ENCODE measurements around the gene ULBP2.
"Not testable (repeated sequence)": the region's sequence is repeated elsewhere in the genome, so short reads cannot be mapped to it uniquely, and the experiment has no call there.

The ULBP2 gene

DNA sequence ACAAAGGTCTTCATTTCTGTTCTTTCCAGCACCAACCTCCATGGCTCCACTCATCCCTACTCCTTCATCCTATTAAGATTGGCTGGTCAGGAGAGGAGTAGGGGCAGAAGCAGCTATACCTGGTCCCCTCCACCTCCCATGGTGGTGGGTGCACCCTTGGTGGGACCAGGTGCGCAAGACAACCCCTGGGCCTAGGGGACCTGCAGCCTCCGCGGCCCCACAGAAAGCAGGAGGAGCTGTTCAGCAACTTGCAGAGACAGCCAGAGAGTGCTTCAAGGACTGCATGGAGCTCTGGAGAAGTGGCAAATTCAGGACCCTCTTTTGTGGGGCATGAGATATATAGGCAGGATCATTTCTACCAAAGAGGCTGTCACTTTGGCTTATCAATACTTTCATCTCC, 9.8 kb downstream of the ULBP2 start:
- DNase-seq (ENCODE audit: low read depth) = no peak

GRCh38 chr6:149953390-149953789, 11.6 kb downstream of the ULBP2 start:
- DNase-seq (ENCODE audit: low read depth) = not testable (repeated sequence)

DNA sequence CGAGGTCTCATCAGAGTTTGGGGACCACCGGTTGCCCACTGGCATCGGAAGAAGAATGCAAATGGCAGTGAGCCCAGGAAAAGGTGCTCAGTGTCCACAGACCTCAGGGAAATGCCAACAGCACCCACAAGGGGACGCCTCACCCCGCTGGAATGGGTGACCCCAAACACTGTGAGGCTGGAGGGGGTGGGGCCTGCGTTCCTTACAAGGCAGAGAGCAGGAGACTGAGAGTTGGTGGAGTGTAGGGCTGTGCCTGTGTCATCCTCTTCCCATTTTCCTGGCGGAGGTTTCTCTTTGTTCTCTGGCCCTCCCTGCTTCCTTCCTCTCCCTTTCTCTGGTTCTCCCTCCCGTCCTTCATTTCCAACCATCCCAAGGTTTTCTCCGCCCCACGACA, 12.1 kb downstream of the ULBP2 start:
- not testable (repeated sequence) for DNase-seq (ENCODE audit: low read depth)

GRCh38 chr6:149954328-149954983, 12.6 kb downstream of the ULBP2 start:
- DNase-seq (ENCODE audit: low read depth) = not testable (repeated sequence)

GRCh38 chr6:149954984-149955653, 13.3 kb downstream of the ULBP2 start:
- not testable (repeated sequence) for DNase-seq (ENCODE audit: low read depth)

GRCh38 chr6:149955654-149956317, 14.0 kb downstream of the ULBP2 start:
- DNase-seq (ENCODE audit: low read depth) = not testable (repeated sequence)

DNA sequence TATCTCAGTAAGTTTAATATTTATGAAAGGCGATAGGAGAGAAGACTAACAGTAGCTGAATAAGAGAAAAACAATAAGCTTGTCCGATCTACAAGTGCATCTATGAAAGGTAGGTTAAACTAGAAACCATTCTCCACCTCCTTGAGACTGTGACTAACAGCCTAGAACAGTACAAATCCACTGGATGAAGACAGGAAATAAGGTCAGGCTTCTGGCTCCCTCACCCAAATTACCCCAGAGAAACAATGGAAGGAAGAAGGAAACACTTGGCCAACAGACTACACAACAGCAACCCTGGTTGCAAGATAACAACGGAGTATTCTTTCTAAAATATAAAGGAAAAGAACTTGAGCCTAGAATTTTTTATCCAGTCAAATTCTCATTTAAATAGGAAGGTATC, 16.3 kb downstream of the ULBP2 start:
- not testable (repeated sequence) for DNase-seq (ENCODE audit: low read depth)

DNA sequence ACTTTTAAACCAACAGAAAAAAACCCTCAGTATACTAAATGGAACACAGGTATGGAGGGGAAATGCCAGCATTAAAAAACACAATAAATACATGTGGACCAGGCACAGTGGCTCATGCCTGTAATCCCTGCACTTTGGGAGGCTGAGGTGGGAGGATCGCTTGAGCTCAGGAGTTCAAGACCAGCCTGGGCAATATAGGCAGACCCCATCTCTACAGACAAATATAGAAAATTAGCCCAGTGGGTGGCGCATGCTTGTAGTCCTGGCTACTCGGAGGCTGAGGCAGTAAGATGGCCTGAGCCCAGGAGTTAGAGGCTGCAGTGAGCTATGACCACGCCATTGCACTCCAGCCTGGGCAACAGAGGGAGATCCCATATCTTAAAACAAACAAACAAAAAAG, 18.0 kb downstream of the ULBP2 start:
- DNase-seq (ENCODE audit: low read depth) = not testable (repeated sequence)

GRCh38 chr6:149960488-149960887, 18.7 kb downstream of the ULBP2 start:
- no peak for DNase-seq (ENCODE audit: low read depth)

DNA sequence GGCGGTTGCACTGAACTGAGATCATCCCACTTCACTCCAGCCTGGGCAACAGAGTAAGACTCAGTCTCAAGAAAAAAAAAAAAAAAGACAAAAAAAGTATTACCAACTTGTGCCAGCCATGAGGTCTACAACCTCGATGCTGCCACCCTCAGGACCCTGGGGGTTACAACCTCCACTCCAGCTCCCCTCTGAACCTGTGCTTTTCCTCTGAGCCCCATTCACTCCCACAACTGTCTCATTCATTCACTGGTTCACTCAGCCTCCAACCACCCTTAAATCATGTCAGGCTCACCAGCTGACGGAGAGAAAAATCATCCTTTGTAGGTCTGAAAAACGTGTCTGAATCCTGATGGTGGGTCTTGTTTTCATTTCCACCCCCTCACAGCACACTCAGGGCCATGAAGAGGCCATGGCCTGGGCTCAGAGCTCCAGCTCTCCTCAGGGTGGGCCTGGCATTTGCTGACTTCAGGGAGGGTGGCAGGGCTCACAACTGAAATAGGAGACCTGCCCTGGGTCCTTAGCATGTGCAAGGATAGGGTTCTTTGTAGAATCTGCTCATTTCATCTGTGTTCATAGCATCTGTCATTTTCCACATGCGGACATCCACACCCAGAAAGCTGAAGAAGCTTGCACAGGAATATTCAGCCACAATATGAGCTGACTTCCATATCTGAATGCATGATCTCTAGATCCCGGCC, 20.1 kb downstream of the ULBP2 start:
- DNase-seq (ENCODE audit: low read depth) = peak; percentile 33

DNA sequence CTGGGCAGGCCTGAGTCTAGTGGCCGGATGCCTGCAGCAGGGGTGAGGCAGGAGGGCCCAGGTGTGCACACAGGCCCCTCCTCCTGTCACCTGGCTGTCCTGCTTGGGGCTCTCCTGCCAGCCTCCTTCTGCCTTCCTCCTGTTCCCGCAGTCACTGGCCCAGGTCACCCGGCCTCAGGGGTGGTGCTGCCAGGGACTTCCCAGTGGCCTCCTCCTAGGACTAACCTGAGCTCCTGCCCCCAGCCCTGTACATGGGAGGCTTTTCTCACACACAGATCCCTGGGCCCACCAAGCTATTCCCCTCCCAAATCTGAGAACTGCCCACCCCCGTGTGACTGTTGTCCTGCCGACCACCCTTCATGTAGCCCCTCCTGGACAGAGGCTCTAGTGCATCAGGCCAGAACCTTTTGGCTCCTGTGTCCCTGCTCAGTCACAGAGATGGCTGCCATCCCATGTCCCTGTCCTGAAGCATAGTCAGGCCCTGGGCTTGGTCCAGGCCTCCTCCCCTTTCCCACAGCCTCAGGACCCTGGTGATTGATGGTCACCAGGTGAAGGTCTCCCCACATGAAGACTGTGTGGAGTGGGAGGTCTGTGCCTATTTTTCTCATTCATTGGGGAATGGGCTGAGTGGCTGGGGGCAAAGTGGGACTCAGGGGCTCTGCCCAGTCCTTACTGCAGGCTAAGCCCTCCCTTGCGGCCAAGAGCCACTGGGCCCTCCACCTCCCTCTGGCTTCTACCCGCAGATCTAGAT, 20.8 kb downstream of the ULBP2 start:
- DNase-seq (ENCODE audit: low read depth) = no peak

- DNase-seq (ENCODE audit: low read depth) = no peak
These were observed 21.3 kb downstream of the ULBP2 start for GRCh38 chr6:149963212-149963461.

DNA sequence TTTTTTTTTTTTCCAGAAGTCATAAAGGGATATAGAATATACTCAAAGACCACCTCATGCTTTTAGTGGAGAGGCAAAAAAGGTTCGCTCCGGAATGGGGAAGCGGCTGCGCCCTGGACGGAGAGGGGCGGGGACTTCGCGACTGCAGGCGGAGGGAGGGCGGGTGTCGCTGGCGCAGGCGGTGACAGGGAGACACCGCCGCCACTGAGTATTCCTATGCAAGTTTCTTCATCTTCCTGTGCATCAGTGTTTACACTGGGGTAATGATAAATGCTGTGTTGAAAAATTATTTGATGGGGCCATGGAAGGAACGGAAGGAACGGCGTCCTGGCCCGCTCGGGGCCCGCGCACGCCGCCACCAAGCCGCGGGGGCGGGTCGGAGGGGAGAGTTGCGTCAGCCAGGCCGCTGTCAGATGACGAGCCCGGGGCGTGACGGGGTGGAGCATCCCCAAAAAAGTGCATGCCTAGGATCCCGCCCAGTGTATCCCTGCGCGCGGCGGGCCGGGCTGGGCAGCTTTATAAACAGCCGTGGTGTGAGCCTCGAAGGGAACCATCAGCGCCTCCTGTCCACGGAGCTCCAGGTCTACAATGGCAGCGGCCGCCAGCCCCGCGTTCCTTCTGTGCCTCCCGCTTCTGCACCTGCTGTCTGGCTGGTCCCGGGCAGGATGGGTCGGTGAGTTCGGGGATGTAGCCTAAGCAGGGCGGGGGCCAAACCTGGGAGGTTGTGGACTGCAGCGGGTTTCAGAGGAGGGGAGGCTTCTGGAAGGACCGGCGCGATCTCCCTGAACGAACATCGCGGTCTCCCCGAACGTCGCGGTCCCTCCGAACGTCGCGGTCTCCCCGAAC, 21.9 kb downstream of the ULBP2 start, which contains the start of gene ULBP1:
Gene ULBP1 (plus strand): TSS at position 482 of the 846 bp plus-strand sequence. CDS start 107 bp downstream, at position 589.
- DNase-seq (ENCODE audit: low read depth) = peak; percentile 55

DNA sequence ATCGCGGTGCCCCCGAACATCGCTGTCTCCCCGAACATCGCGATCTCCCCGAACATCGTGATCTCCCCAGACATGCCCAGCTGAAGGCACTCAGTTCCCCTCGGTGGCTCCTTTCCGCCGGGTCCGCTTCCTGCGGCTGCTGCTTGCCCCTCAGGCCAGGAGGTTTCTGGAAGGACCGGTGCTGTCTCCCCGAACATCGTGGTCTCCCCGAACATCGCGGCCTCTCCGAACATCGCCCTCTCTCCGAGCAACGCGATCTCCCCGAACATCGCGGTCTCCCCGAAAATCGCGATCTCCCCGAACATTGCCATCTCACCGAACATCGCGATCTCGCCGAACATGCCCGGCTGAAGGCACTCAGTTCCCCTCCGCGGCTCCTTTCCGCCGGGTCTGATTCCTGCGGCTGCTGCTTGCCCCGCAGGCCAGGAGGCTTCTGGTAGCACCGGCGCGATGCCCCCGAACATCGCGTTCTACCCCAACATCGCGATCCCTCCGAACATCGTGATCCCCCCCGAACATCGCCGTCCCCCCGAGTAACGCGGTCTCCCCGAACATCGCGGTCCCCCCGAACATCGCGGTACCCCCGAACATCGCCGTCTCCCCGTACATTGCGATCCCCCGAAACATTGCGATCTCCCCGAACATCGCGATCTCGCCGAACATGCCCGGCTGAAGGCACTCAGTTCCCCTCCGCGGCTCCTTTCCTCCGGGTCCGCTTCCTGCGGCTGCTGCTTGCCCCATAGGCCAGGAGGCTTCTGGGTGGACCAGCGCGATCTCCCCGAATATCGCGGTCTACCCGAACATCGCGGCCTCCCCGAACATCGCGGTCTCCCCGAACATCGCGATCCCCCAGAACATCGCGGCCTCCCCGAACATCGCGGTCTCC, 22.7 kb downstream of the ULBP2 start:
- DNase-seq (ENCODE audit: low read depth) = no peak

GRCh38 chr6:149965194-149966020, 23.6 kb downstream of the ULBP2 start:
- DNase-seq (ENCODE audit: low read depth) = no peak

- not testable (repeated sequence) for DNase-seq (ENCODE audit: low read depth)
These were observed 24.5 kb downstream of the ULBP2 start for GRCh38 chr6:149966319-149966718.

- DNase-seq (ENCODE audit: low read depth) = no peak
These were observed 25.8 kb downstream of the ULBP2 start for GRCh38 chr6:149967591-149967990.

DNA sequence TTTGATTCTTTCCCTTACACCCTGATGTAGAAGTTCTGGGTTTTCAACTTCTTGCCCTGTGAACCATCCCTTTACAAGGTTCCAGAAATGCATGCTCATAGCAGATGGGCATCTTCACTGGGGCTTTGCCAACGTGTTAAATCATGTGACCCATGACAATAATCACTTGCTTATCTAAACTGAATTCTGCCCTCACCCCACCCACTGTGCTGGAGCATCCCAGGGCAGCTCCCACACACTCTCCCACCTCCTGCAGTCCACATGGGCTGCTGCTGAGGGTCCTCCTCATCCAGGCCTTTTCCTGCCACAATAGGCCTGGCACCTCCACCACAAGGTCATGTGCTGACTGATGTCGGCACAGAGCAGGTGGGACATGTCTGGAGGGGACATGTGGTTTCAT, 26.2 kb downstream of the ULBP2 start:
- not testable (repeated sequence) for DNase-seq (ENCODE audit: low read depth)

DNA sequence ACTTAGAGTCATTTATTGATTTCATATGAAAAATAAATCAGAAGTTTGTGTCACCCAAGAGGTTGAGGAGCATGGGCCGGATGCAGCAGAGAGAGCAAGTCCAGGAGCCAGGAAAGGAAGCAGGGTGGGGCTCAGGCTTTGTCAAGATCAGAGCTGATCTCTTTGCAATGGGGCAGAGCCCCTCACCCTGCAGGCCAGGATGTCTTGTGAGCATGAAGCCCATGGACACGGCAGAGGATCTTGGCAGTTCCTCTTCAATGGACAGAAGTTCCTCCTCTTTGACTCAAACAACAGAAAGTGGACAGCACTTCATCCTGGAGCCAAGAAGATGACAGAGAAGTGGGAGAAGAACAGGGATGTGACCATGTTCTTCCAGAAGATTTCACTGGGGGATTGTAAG, 27.1 kb downstream of the ULBP2 start:
- DNase-seq (ENCODE audit: low read depth) = not testable (repeated sequence)

Measured in activated T-cell treated with anti-CD3 and anti-CD28 coated beads for 1 hour (primary cell).